HEK293 (cell line): ENCODE measurements around the gene CKB.

Experiments
- CTCF ChIA-PET: fragments of 350-600 bp; formaldehyde crosslinking; extraction: SDS; loops from one replicate; lab custom pipeline; 2021; ENCODE audit warnings: antibody characterized with exemption; lab: Yijun Ruan, JAX
- POLR2A ChIA-PET: fragments of 300-600 bp; formaldehyde crosslinking; extraction: SDS; loops from one replicate; lab custom pipeline; 2020; ENCODE audit warnings: antibody characterized with exemption, inconsistent platforms; lab: Yijun Ruan, JAX
- H3K27ac ChIP-seq: fragments of 200-500 bp; sonication (Bioruptor generic); 2 replicates; pipeline ENCODE4 v1.5.1; 2014; ENCODE audit warnings: low read depth, low read length, control low read depth, inconsistent platforms; ENCODE audit errors: extremely low read depth
- H3K36me3 ChIP-seq, 2 experiments: fragments of 200-500 bp in 1 of 2; sonication (Bioruptor generic) in 1 of 2; 1 replicate in 1 of 2; 2 replicates in 1 of 2; pipeline ENCODE4 v1.5.1; 2014 to 2017; ENCODE audit warnings: inconsistent platforms in 2 of 2, low read length in 2 of 2; ENCODE audit not compliant: control insufficient read depth in 2 of 2, insufficient read depth in 1 of 2
- H3K4me1 ChIP-seq: fragments of 200-500 bp; sonication (Bioruptor generic); 2 replicates; pipeline ENCODE4 v1.5.1; 2014; ENCODE audit warnings: mild to moderate bottlenecking, low read length, inconsistent platforms; ENCODE audit not compliant: control insufficient read depth, insufficient read depth
- H3K4me3 ChIP-seq: 2 replicates; pipeline ENCODE4 v1.5.1; 2011; ENCODE audit warnings: low read depth, mild to moderate bottlenecking, control low read depth, low read length, moderate library complexity
- H3K9me3 ChIP-seq: fragments of 200-500 bp; sonication (Bioruptor generic); 2 replicates; pipeline ENCODE4 v1.5.1; 2014; ENCODE audit warnings: low read depth, low read length, inconsistent platforms; ENCODE audit not compliant: control insufficient read depth, insufficient read depth
- EGR2 ChIP-seq: fragments of 450-650 bp; formaldehyde crosslinking; IDR thresholded peaks from 2 replicates; pipeline ENCODE4 v1.5.1; 2016; ENCODE audit warnings: low read depth, missing biosample characterization, missing genetic modification characterization
- GLI2 ChIP-seq: fragments of 450-650 bp; formaldehyde crosslinking; IDR thresholded peaks from 2 replicates; pipeline ENCODE4; 2017; ENCODE audit warnings: missing biosample characterization, missing genetic modification characterization, low read depth, borderline replicate concordance
- INSM2 ChIP-seq: fragments of 450-650 bp; formaldehyde crosslinking; IDR thresholded peaks from 2 replicates; pipeline ENCODE4 v1.5.1; 2016; ENCODE audit warnings: missing biosample characterization, missing genetic modification characterization
- MYNN ChIP-seq: fragments of 450-650 bp; formaldehyde crosslinking; IDR thresholded peaks from 2 replicates; pipeline ENCODE4 v1.5.1; 2016; ENCODE audit warnings: missing biosample characterization, missing genetic modification characterization, borderline replicate concordance
- SALL2 ChIP-seq: fragments of 450-650 bp; formaldehyde crosslinking; IDR thresholded peaks from 2 replicates; pipeline ENCODE4 v1.5.0; 2017; ENCODE audit warnings: missing biosample characterization, mild to moderate bottlenecking, missing genetic modification characterization, borderline replicate concordance
- SP2 ChIP-seq: fragments of 450-650 bp; formaldehyde crosslinking; IDR thresholded peaks from 2 replicates; pipeline ENCODE4 v1.5.1; 2016; ENCODE audit warnings: missing biosample characterization, missing genetic modification characterization
- ZBTB8A ChIP-seq: fragments of 450-650 bp; formaldehyde crosslinking; IDR thresholded peaks from 2 replicates; pipeline ENCODE4 v1.5.1; 2016; ENCODE audit warnings: missing biosample characterization, missing genetic modification characterization
- ZFHX2 ChIP-seq: fragments of 450-650 bp; formaldehyde crosslinking; conservative IDR thresholded peaks from 2 replicates; pipeline ENCODE4 v1.5.1; 2016; ENCODE audit warnings: missing biosample characterization, missing genetic modification characterization
- ZNF274 ChIP-seq, 2 experiments: fragments of 200-500 bp in 1 of 2; fragments of 450-650 bp in 1 of 2; sonication (Bioruptor generic) in 1 of 2; formaldehyde crosslinking in 1 of 2; IDR thresholded peaks; 2 replicates each; pipeline versions ENCODE4 v1.5.1 to v1.6.1; 2014 to 2016; ENCODE audit warnings: borderline replicate concordance in 1 of 2, inconsistent platforms in 1 of 2, low read length in 1 of 2, missing biosample characterization in 1 of 2, missing genetic modification characterization in 1 of 2
- ZNF335 ChIP-seq: fragments of 450-650 bp; formaldehyde crosslinking; conservative IDR thresholded peaks from 2 replicates; pipeline ENCODE4 v1.5.1; 2016; ENCODE audit warnings: missing biosample characterization, missing genetic modification characterization
- ZNF391 ChIP-seq: fragments of 450-650 bp; formaldehyde crosslinking; IDR thresholded peaks from 2 replicates; pipeline ENCODE4 v1.5.1; 2016; ENCODE audit warnings: low read depth, missing biosample characterization, missing genetic modification characterization, borderline replicate concordance
- ZNF501 ChIP-seq: fragments of 450-650 bp; formaldehyde crosslinking; IDR thresholded peaks from 2 replicates; pipeline ENCODE4 v1.5.1; 2016; ENCODE audit warnings: missing biosample characterization, missing genetic modification characterization
- ZNF514 ChIP-seq: fragments of 450-650 bp; formaldehyde crosslinking; IDR thresholded peaks from 2 replicates; pipeline ENCODE4 v1.5.1; 2016; ENCODE audit warnings: missing biosample characterization, missing genetic modification characterization
- ZNF530 ChIP-seq: fragments of 450-650 bp; formaldehyde crosslinking; IDR thresholded peaks from 2 replicates; pipeline ENCODE4 v1.5.1; 2016; ENCODE audit warnings: low read depth, missing biosample characterization, missing genetic modification characterization
- ZNF549 ChIP-seq: fragments of 450-650 bp; IDR thresholded peaks from 2 replicates; pipeline ENCODE4 v1.5.1; 2018; ENCODE audit warnings: missing biosample characterization, missing genetic modification characterization, mild to moderate bottlenecking, inconsistent platforms, moderate library complexity
- ZNF626 ChIP-seq: fragments of 450-650 bp; sonication (Bioruptor Pico); formaldehyde crosslinking; IDR thresholded peaks from 2 replicates; pipeline ENCODE4 v1.5.1; 2018; ENCODE audit warnings: missing biosample characterization, missing genetic modification characterization, inconsistent platforms
- ZNF701 ChIP-seq: fragments of 450-650 bp; formaldehyde crosslinking; IDR thresholded peaks from 2 replicates; pipeline ENCODE4 v1.5.1; 2016; ENCODE audit warnings: missing biosample characterization, missing genetic modification characterization
- ZNF830 ChIP-seq: fragments of 450-650 bp; IDR thresholded peaks from 2 replicates; pipeline ENCODE4 v1.5.0; 2018; ENCODE audit warnings: missing biosample characterization, missing genetic modification characterization, low read depth, mild to moderate bottlenecking, moderate library complexity
- TF ChIP-seq, protein P1 (sequence below): fragments of 450-650 bp; formaldehyde crosslinking; IDR thresholded peaks from 2 replicates; pipeline ENCODE4 v1.5.1; 2016; ENCODE audit warnings: missing biosample characterization, missing genetic modification characterization
- TF ChIP-seq, protein P2 (sequence below): fragments of 450-650 bp; formaldehyde crosslinking; IDR thresholded peaks from 2 replicates; pipeline ENCODE4 v1.5.1; 2016; ENCODE audit warnings: missing biosample characterization, missing genetic modification characterization

The CKB gene

GRCh38 chr14:103539056-103539825 is 16.6 kb upstream of the CKB start (continued):
- peak; percentile 65; the same call in 1 of the 2 replicates for TF ChIP-seq ZNF391 (tag by site-specific recombination)
- no peak for TF ChIP-seq INSM2 (tag by site-specific recombination)
- TF ChIP-seq ZNF501 (tag by site-specific recombination) = no peak
- no peak for TF ChIP-seq ZNF274 (IDR thresholded peaks at IDR 0.05; ENCODE audit: low read length)
- no peak for TF ChIP-seq ZNF274 (tag by site-specific recombination; IDR thresholded peaks at IDR 0.05; ENCODE audit: borderline replicate concordance)

- Histone ChIP-seq H3K4me3 (no peak overlapping the region), H3K9me3 (no peaks in the 10 kb centered on the region), H3K27ac (no peak overlapping the region), H3K4me1 (0 out of 2 replicates have a peak, but pooled peaks cover 5% of the 10 kb centered on the region), H3K36me3 (peaks cover 0 to 7% of the 10 kb centered on the region in 2 experiments; a peak in 1 of 3 replicates)
- TF ChIP-seq ZNF626 (tag by site-specific recombination) = no peak
- peak; percentile 79 for TF ChIP-seq ZFHX2 (tag by site-specific recombination)
- TF ChIP-seq ZNF391 (tag by site-specific recombination) = no peak
- no peak for TF ChIP-seq ZNF335 (tag by site-specific recombination)
- TF ChIP-seq SP2 (tag by site-specific recombination) = peak; percentile 38
- peak; percentile 61 for TF ChIP-seq EGR2
- TF ChIP-seq, protein P1, sequence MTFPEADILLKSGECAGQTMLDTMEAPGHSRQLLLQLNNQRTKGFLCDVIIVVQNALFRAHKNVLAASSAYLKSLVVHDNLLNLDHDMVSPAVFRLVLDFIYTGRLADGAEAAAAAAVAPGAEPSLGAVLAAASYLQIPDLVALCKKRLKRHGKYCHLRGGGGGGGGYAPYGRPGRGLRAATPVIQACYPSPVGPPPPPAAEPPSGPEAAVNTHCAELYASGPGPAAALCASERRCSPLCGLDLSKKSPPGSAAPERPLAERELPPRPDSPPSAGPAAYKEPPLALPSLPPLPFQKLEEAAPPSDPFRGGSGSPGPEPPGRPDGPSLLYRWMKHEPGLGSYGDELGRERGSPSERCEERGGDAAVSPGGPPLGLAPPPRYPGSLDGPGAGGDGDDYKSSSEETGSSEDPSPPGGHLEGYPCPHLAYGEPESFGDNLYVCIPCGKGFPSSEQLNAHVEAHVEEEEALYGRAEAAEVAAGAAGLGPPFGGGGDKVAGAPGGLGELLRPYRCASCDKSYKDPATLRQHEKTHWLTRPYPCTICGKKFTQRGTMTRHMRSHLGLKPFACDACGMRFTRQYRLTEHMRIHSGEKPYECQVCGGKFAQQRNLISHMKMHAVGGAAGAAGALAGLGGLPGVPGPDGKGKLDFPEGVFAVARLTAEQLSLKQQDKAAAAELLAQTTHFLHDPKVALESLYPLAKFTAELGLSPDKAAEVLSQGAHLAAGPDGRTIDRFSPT (tag by site-specific recombination) = peak; percentile 51; the same call in 1 of the 2 replicates
- 0 out of 2 replicates have a peak, but pooled peaks have one; percentile 27 for TF ChIP-seq ZBTB8A (tag by site-specific recombination)
- CTCF ChIA-PET = interaction anchor here (1.3 kb wide), 1 partner anchor 20 kb away, joined by 3 read pairs; no protein-coding TSS in a partner anchor
- POLR2A ChIA-PET = interaction anchor here (0.7 to 4.9 kb wide), 3 partner anchors 16 to 20 kb away, joined by 3 to 24 read pairs (median 3); partner anchors contain the start of gene CKB
Measured at GRCh38 chr14:103538291-103539055, 15.8 kb upstream of the CKB start.

DNA sequence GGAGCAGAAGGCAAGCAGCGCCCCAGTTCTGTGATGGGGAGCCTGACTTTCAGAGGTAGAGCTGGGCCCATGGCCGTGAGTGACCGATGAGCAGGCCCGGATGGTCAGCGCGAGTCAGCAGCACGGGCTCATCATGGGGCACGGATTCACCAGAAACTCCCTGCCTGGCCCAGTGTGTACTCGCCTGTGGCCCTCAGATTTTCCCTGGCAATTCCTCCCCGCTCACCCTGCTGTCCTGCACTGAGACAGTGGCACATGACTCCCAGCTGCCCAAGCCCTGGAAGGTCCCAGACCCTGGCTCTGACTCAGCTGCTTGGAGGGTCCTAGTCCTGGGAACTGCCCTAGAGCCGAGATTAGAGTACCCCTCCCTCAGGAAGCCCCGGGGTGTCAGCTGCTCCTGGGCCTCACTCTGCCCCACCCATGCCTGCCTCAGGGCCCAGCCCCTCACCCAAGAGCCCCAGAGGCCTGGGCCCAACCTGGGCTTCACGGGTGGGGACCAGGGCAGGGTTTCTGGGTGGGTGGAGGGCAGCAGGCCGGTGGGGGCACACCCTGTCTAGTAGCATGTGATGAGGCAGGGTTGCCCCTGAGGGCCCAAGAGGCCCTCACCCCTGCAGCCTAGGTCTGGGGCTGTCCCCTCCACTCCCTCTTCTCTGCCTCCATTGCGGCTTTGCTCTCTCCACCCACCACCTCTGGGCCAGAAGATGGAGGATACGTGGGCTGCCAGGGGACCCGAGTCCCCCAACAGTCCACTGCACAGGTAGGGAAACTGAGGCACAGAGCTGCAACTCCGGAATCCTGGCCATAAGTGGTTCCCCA is 14.8 kb upstream of the CKB start:
- Histone ChIP-seq H3K4me1 (0 out of 2 replicates have a peak, but pooled peaks cover 5% of the 10 kb centered on the region), H3K36me3 (peaks cover 0 to 9% of the 10 kb centered on the region in 2 experiments; a peak in 1 of 3 replicates), H3K9me3 (no peaks in the 10 kb centered on the region), H3K27ac (no peak overlapping the region), H3K4me3 (no peak overlapping the region)
- ChIA-PET POLR2A (interaction anchor here (0.6 to 1.2 kb wide), 3 partner anchors 16 to 436 kb away, joined by 3 to 5 read pairs (median 4); no protein-coding TSS in a partner anchor), CTCF (interaction anchor here (0.6 kb wide), 1 partner anchor 369 kb away, joined by 3 read pairs; no protein-coding TSS in a partner anchor)
- TF ChIP-seq SALL2 (tag by site-specific recombination) (no peak), ZNF514 (tag by site-specific recombination) (no peak), GLI2 (tag by site-specific recombination) (no peak), ZNF830 (tag by site-specific recombination) (no peak), MYNN (tag by site-specific recombination) (no peak), ZNF549 (no peak), ZNF701 (tag by site-specific recombination) (no peak), ZNF530 (tag by site-specific recombination) (no peak)
- TF ChIP-seq, protein P2, sequence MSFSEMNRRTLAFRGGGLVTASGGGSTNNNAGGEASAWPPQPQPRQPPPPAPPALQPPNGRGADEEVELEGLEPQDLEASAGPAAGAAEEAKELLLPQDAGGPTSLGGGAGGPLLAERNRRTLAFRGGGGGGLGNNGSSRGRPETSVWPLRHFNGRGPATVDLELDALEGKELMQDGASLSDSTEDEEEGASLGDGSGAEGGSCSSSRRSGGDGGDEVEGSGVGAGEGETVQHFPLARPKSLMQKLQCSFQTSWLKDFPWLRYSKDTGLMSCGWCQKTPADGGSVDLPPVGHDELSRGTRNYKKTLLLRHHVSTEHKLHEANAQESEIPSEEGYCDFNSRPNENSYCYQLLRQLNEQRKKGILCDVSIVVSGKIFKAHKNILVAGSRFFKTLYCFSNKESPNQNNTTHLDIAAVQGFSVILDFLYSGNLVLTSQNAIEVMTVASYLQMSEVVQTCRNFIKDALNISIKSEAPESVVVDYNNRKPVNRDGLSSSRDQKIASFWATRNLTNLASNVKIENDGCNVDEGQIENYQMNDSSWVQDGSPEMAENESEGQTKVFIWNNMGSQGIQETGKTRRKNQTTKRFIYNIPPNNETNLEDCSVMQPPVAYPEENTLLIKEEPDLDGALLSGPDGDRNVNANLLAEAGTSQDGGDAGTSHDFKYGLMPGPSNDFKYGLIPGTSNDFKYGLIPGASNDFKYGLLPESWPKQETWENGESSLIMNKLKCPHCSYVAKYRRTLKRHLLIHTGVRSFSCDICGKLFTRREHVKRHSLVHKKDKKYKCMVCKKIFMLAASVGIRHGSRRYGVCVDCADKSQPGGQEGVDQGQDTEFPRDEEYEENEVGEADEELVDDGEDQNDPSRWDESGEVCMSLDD (tag by site-specific recombination) = no peak
